Testis (tissue), 2 donors: ENCODE data around the gene RFLNA.

Experiments
- POLR2A ChIP-seq: fragments of 450-650 bp; IDR thresholded peaks from one replicate; pipeline ENCODE4 v1.6.1; 2017; ENCODE audit warnings: antibody characterized with exemption, mild to moderate bottlenecking, moderate library complexity
- TF ChIP-seq, protein P1 (sequence below), 3 experiments: fragments of 450-650 bp in 2 of 3; fragments of 200-600 bp in 1 of 3; sonication (generic) in 1 of 3; IDR thresholded peaks; one replicate each; pipeline ENCODE4 v1.5.1; 2016 to 2019; ENCODE audit warnings: antibody characterized with exemption in 3 of 3, mild to moderate bottlenecking in 2 of 3, moderate library complexity in 1 of 3

DNA sequence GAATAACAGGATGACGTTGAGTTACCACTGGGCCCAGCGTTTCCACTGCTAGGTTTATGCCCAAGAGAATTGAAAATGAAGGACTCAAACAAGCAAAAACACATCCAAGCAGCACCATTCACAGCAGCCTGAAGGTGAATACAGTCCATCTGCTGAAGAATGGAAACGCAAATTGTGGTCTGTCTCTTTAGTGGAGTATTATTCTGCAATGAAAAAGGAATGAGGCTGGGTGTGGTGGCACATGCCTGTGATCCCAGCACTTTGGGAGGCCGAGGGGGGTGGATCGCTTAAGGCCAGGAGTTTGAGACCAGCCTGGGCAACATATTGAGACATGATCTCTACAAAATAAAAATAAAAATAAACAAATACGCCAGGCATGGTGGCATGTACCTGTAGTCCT lies 41.9 kb upstream of the RFLNA start:
- no peak for TF ChIP-seq POLR2A
- TF ChIP-seq, protein P1, sequence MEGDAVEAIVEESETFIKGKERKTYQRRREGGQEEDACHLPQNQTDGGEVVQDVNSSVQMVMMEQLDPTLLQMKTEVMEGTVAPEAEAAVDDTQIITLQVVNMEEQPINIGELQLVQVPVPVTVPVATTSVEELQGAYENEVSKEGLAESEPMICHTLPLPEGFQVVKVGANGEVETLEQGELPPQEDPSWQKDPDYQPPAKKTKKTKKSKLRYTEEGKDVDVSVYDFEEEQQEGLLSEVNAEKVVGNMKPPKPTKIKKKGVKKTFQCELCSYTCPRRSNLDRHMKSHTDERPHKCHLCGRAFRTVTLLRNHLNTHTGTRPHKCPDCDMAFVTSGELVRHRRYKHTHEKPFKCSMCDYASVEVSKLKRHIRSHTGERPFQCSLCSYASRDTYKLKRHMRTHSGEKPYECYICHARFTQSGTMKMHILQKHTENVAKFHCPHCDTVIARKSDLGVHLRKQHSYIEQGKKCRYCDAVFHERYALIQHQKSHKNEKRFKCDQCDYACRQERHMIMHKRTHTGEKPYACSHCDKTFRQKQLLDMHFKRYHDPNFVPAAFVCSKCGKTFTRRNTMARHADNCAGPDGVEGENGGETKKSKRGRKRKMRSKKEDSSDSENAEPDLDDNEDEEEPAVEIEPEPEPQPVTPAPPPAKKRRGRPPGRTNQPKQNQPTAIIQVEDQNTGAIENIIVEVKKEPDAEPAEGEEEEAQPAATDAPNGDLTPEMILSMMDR (IDR thresholded peaks at IDR 0.05): no peak
